Fibroblast of skin of back (primary cell): Measurements from ENCODE around the gene ATP23.

ENCODE experiments used
- DNase-seq: peaks from one replicate; pipeline ENCODE4 v3.0.0-alpha.2; 2013

ATP23 gene

DNA sequence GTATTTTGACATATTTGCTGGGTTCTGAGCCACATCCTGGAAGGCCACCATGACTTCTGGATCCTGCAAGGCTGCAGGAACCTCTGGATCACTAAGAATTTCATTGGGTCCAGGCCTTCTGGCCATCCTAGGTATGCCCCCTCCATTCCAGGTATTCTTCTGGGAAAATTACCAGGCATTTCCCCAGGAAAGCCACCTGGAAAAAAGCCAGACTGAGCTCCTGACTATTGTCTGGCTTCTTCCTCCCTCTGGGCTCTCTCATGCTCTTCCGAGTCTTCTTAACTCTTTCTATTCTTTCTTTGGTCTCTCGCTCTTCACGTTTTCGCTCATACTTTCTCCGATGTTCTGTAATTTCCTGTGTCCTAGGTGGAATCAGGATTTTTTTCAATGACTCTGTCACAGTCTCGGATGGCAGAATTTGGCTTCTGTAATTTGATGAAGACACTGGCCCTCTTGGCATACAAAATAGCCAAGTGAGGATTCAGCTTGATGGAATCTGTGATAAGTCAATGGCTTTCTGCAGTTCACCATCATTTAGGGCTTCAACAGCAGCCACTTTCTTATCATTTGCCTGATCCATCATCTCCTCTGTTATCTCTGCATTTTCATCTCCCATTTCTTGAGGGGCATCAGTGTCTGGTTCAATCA, 42.6 kb downstream of the ATP23 start:
- no peak for DNase-seq

DNA sequence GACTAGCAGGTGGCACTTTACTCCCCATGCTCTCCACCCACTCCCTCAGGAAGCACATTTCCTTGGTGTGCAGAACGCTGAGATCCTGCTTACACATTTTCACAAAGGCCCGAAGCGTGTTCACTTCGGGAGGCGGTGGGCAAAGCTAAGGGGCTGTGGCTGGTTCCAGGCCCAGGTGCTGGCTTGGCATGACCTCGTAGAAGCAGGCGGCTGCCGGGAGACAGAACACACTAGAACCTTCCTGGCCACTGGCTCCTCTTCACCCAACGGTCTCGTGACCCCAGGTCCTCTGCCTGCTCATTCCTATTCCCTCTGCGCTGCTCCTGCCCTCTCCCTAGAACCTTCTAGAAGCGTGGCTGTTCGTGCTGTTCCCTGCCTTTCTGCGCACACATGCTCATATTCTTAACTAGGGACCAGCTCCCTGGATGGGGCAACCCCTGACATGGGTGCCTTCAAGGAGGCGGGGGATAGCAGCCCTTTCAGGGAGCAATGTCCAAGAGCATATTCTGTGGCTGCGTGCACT, 43.3 kb downstream of the ATP23 start:
- no peak for DNase-seq

DNA sequence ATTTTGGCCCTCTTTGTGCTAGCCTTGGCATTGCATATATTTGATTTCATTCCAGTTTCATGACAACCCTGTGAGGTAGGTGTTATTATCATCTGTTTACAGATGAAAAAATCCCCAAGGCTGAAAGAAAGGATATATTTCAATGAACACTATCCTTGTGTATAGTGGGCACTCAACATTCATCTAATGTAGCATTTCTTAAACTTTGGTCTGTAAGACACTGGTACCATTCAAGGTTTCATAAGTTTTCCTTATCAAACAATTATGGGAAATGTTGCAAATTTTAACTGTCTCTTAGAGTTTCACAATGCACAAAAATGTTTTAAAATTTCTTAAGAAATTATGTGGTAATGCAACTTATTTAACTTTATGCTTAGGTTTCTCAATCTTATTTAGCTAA, 44.3 kb downstream of the ATP23 start:
- DNase-seq = no peak

DNA sequence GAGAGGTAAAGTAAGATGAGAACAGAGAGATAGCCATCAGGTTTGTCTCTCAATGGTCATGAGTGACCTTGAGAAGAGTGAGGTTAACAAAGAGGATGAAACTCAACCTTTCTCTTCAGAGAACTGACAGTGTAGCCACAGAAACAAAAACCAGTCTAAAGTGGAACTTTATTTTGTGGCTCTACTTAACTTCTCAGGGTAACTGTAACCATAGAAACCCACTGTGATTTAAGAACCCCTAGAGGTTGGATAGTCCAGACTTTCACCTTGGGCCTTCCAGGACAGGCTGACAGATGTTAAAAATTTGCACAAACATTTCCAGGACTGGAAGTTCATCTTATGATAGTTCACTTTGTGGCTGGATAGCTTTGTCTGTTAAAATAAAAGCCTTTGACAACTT, 48.5 kb downstream of the ATP23 start:
- DNase-seq = no peak

- no peak for DNase-seq
Measured at GRCh38 chr12:57990241-57990883, 49.0 kb downstream of the ATP23 start.

- DNase-seq = no peak
Measured at GRCh38 chr12:57992001-57992400, 50.6 kb downstream of the ATP23 start.

DNA sequence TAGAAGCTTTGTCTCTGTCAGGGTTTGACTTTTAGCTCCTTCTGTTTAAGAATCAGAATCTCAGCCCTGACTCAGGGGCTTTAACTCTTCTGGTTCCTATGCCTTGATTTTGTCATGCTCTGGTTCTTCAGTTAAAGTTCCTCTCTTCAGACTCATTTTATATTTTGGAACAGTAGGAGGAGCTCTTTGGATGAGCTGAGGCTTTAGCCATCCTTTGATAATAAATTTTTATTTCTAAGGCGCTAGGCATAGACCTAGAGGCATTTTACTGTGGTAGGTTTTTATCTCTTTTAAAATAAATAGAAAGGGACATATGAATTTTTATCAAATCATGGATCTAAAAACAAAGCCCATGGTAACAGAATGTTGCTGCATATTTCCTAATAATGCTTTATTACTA, 51.7 kb downstream of the ATP23 start:
- DNase-seq = no peak

DNA sequence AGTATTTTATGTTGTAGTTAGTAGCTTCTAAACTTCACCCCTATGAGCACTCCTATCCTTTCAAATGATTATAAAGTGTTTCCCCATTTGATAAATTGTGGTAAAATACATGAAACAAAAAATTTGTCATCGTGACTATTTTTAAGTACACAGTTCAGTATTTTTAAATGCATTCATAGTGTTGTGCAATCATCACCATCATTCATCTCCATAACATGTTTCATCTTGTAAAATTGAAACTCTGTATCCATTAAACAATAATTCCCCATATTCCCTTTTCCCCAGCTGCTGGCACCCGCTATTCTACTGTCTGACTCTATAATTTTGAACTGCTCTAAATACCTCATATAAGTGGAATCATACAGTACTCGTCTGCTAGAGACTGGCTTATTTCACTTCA, 52.5 kb downstream of the ATP23 start:
- no peak for DNase-seq

DNA sequence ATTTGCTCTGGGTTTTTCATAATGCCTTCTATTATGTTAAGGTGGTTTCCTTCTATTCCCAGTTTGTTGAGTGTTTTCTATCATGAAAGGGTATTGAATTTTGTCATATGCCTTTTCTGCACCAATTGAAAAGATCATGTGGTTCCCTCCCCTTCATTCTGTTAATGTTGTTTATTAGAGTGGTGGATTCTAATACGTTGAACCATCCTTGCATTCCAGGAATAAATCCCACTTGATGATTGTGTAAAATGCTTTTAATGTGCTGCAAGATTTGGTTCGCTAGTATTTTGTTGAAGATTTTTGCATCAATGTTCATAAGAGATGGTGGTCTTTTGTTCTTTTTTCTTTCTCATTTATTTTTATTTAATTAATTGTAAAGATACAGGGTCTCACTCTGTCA, 55.2 kb downstream of the ATP23 start:
- no peak for DNase-seq

DNA sequence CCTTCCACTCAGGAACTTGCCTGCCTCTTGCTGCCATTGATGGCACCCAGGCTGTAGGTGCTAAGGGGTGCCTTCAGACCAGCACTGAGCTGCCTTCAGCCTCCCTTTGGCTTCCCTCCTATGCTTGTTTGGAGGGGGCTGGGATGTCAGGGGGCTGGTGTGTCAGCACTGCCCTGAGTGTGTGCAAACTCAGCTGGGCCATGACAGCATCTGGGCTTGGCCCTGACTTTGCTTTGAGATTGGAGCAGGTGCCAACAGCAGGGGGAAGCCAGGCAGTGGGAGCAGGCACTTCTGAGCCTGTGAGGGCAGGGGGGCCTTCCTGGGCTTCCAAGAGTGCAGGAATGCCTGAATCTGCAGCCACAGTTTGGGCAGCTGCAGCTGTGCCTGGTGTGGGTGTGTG, 56.9 kb downstream of the ATP23 start:
- DNase-seq = no peak

DNA sequence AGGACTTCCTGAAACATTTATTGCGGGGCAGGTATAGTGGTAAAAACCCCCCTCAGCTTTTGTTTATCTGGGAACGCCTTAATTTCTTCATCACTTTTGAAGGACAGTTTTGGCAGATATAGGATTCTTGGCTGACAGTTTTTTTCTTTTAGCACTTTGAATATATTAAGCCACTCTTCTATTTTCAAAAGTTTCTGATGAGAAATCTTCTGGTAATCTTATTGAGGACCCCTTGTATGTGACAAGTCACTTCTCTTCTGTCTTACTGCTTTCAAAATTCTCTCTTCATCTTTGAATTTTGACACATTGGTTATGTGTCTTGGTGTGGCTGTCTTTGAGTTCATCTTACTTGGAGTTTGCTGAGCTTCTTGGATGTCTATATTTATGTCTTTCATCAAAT, 59.1 kb downstream of the ATP23 start:
- no peak for DNase-seq

GRCh38 chr12:58007875-58008274, 66.5 kb downstream of the ATP23 start:
- no peak for DNase-seq

DNA sequence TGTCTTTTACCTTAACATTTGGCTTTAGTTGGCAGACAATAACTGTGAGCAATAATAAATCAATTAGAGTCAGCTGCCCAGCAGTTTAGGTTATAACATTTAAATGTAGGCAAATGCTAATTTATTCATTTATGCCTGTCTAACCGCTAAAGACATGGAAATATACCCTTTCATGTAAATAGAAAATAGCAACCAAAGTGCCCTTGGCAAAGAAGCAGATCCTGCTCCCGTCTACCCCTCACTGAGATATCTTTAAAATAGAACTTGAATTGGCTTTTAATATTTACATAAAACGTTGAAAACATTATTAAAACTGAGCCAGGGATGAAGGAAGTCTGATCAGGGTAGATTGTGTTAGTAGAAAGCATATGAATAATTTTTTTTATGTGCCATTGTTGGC, 67.3 kb downstream of the ATP23 start:
- DNase-seq = no peak
